H9 (cell line): Measurements from ENCODE around the gene PRKAG3. TPM values are rescaled to one million over a fixed set of nuclear protein-coding genes. Genes with fewer than 3 reads are reported as not detected.

ENCODE experiments used
- DNase-seq: peaks from one replicate; pipeline ENCODE4 v3.0.0-alpha.2; 2017
- H2AFZ ChIP-seq: one replicate; pipeline ENCODE4 v1.6.1; 2013; ENCODE audit warnings: mild to moderate bottlenecking, low read length, control low read depth, moderate library complexity
- H2AK5ac ChIP-seq: 2 replicates; pipeline ENCODE4 v1.6.1; 2013; ENCODE audit warnings: low read length, control low read depth, mixed read lengths; ENCODE audit not compliant: insufficient read length
- H2BK120ac ChIP-seq: one replicate; pipeline ENCODE4 v1.6.1; 2013; ENCODE audit warnings: low read depth, mild to moderate bottlenecking, low read length, control low read depth, inconsistent platforms; ENCODE audit not compliant: poor library complexity, severe bottlenecking
- H2BK12ac ChIP-seq: 2 replicates; pipeline ENCODE4 v1.6.1; 2013; ENCODE audit warnings: low read length, control low read depth, mixed read lengths, low read depth; ENCODE audit not compliant: insufficient read length
- H2BK15ac ChIP-seq: 2 replicates; pipeline ENCODE4 v1.6.1; 2013; ENCODE audit warnings: low read depth, low read length, control low read depth
- H2BK20ac ChIP-seq: one replicate; pipeline ENCODE4 v1.6.1; 2013; ENCODE audit warnings: low read depth, mild to moderate bottlenecking, low read length, control low read depth, inconsistent platforms; ENCODE audit not compliant: poor library complexity, severe bottlenecking
- H2BK5ac ChIP-seq: 2 replicates; pipeline ENCODE4 v1.6.1; 2013; ENCODE audit warnings: low read length, control low read depth, mixed read lengths; ENCODE audit not compliant: insufficient read length
- H3K14ac ChIP-seq: 2 replicates; pipeline ENCODE4 v1.6.1; 2013; ENCODE audit warnings: low read length, control low read depth; ENCODE audit not compliant: insufficient read depth
- H3K18ac ChIP-seq: 2 replicates; pipeline ENCODE4 v1.6.1; 2013; ENCODE audit warnings: low read depth, mild to moderate bottlenecking, mixed read lengths, low read length, control low read depth; ENCODE audit not compliant: insufficient read length
- H3K23ac ChIP-seq: 2 replicates; pipeline ENCODE4 v1.6.1; 2013; ENCODE audit warnings: low read length, control low read depth, mixed read lengths, low read depth; ENCODE audit not compliant: insufficient read length
- H3K23me2 ChIP-seq: 2 replicates; pipeline ENCODE4 v1.6.1; 2013; ENCODE audit warnings: low read depth, mild to moderate bottlenecking, mixed read lengths, low read length, control low read depth; ENCODE audit not compliant: insufficient read length, poor library complexity, severe bottlenecking
- H3K27ac ChIP-seq: 2 replicates; pipeline ENCODE4 v1.5.1; 2013; ENCODE audit warnings: low read length, control low read depth, mixed read lengths, low read depth; ENCODE audit not compliant: insufficient read length
- H3K27me3 ChIP-seq: 2 replicates; pipeline ENCODE4 v1.6.1; 2013; ENCODE audit warnings: low read length, control low read depth, inconsistent platforms; ENCODE audit not compliant: insufficient read depth
- H3K4ac ChIP-seq: 2 replicates; pipeline ENCODE4 v1.6.1; 2013; ENCODE audit warnings: low read depth, mild to moderate bottlenecking, control low read depth, inconsistent platforms, low read length, moderate library complexity
- H3K4me1 ChIP-seq: 2 replicates; pipeline ENCODE4 v1.6.1; 2013; ENCODE audit warnings: low read length, control low read depth, inconsistent platforms; ENCODE audit not compliant: insufficient read depth
- H3K4me2 ChIP-seq: 2 replicates; pipeline ENCODE4 v1.6.1; 2013; ENCODE audit warnings: low read length, control low read depth, mixed read lengths; ENCODE audit not compliant: insufficient read length, insufficient read depth
- H3K56ac ChIP-seq: 2 replicates; pipeline ENCODE4 v1.6.1; 2013; ENCODE audit warnings: low read depth, mild to moderate bottlenecking, mixed read lengths, low read length, control low read depth; ENCODE audit not compliant: insufficient read length
- H3K79me1 ChIP-seq: 2 replicates; pipeline ENCODE4 v1.6.1; 2013; ENCODE audit warnings: low read depth, mild to moderate bottlenecking, moderate library complexity, low read length, control low read depth, inconsistent platforms; ENCODE audit not compliant: insufficient read depth, poor library complexity, severe bottlenecking
- H3K79me2 ChIP-seq: 2 replicates; pipeline ENCODE4 v1.6.1; 2013; ENCODE audit warnings: low read length, control low read depth, inconsistent platforms; ENCODE audit not compliant: insufficient read depth
- H3K9ac ChIP-seq: 2 replicates; pipeline ENCODE4 v1.6.1; 2013; ENCODE audit warnings: low read length, control low read depth, mixed read lengths; ENCODE audit not compliant: insufficient read length; ENCODE audit errors: extremely low read depth
- H3K9me3 ChIP-seq: one replicate; pipeline ENCODE4 v1.6.1; 2013; ENCODE audit warnings: low read depth, low read length, inconsistent platforms; ENCODE audit not compliant: control insufficient read depth
- H3T11ph ChIP-seq: one replicate; pipeline ENCODE4 v1.6.1; 2013; ENCODE audit warnings: mild to moderate bottlenecking, low read length, control low read depth, inconsistent platforms
- H4K20me1 ChIP-seq: one replicate; pipeline ENCODE4 v1.6.1; 2013; ENCODE audit not compliant: control insufficient read depth, insufficient read length, insufficient read depth
- H4K5ac ChIP-seq: 2 replicates; pipeline ENCODE4 v1.6.1; 2013; ENCODE audit warnings: low read depth, mild to moderate bottlenecking, mixed read lengths, low read length, control low read depth; ENCODE audit not compliant: insufficient read length
- H4K8ac ChIP-seq: replicated peaks from 2 replicates; pipeline ENCODE4 v1.6.1; 2013; ENCODE audit warnings: low read length, control low read depth, mixed read lengths, low read depth; ENCODE audit not compliant: insufficient read length
- H4K91ac ChIP-seq: 2 replicates; pipeline ENCODE4 v1.6.1; 2013; ENCODE audit warnings: low read depth, mild to moderate bottlenecking, moderate library complexity, mixed read lengths, low read length, control low read depth; ENCODE audit not compliant: insufficient read length
- H3K27ac Mint-ChIP-seq, 3 experiments: 2 replicates in 2 of 3; 3 replicates in 1 of 3; pipeline ENCODE4 v1.8.0; 2020 to 2021; ENCODE audit warnings: mixed read lengths in 3 of 3, mild to moderate bottlenecking in 1 of 3, moderate library complexity in 1 of 3
- H3K27me3 Mint-ChIP-seq: 2 replicates; pipeline ENCODE4 v1.8.0; 2021; ENCODE audit warnings: low read depth, mild to moderate bottlenecking, moderate library complexity, mixed read lengths
- H3K36me3 Mint-ChIP-seq, 3 experiments: 2 replicates in 2 of 3; 3 replicates in 1 of 3; pipeline ENCODE4 v1.8.0; 2020 to 2021; ENCODE audit warnings: low read depth in 3 of 3, mixed read lengths in 3 of 3; ENCODE audit not compliant: insufficient read depth in 1 of 3
- H3K4me1 Mint-ChIP-seq, 2 experiments: 2 replicates each; pipeline ENCODE4 v1.8.0; 2020; ENCODE audit warnings: mixed read lengths in 2 of 2
- H3K4me3 Mint-ChIP-seq, 2 experiments: 2 replicates in 1 of 2; 3 replicates in 1 of 2; pipeline ENCODE4 v1.8.0; 2020 to 2021; ENCODE audit warnings: mild to moderate bottlenecking in 2 of 2, mixed read lengths in 2 of 2, moderate library complexity in 1 of 2
- H3K9me3 Mint-ChIP-seq, 2 experiments: 2 replicates in 1 of 2; 3 replicates in 1 of 2; pipeline ENCODE4 v1.8.0; 2020; ENCODE audit warnings: mild to moderate bottlenecking in 2 of 2, mixed read lengths in 2 of 2, moderate library complexity in 1 of 2
- CTCF ChIP-seq: fragments of 200-600 bp; sonication (generic); conservative IDR thresholded peaks from 3 replicates; pipeline ENCODE4 v1.8.0; 2021; ENCODE audit warnings: antibody characterized with exemption, mild to moderate bottlenecking
- WGBS: extraction: QIAGEN DNeasy Blood & Tissue Kit; methylation state at CpG from one replicate; pipeline ENCODE4 v1.1.7; 2013; ENCODE audit warnings: missing lambda C conversion rate, low lambda C conversion rate, mixed read lengths; ENCODE audit not compliant: insufficient read length; ENCODE audit errors: extremely low coverage; 5-methylcytosine and 5-hydroxymethylcytosine counted together
- total RNA-seq: library from RNA; stranded (reverse); gene quantifications from 2 replicates; pipeline ENCODE4 v1.2.1, GENCODE V29; 2021

Gene PRKAG3
- total RNA-seq, 1 experiment from 2014 or later, result not detected

- peak overlapping the region; percentile 66 to 86 for H3K4me3 Mint-ChIP-seq
- H3K23ac ChIP-seq, result no peak overlapping the region
- no peak overlapping the region for H2BK15ac ChIP-seq
- no peak overlapping the region for H4K5ac ChIP-seq
- no peaks in the 10 kb centered on the region for H3K79me2 ChIP-seq
- H4K8ac ChIP-seq, result no peak overlapping the region
- H3K27ac ChIP-seq, result no peak overlapping the region
- H2BK12ac ChIP-seq, result no peak overlapping the region
- no peak overlapping the region for H3K18ac ChIP-seq
- no peak overlapping the region for H2BK20ac ChIP-seq
- H3K27me3 ChIP-seq, result peaks cover 4% of the 10 kb centered on the region; the same call in 1 of the 2 replicates
- H3K4me1 Mint-ChIP-seq, result peaks cover 11 to 20% of the 10 kb centered on the region in 2 experiments
- 0 out of 5 replicates have a peak, but pooled peaks cover 0 to under 1% of the 10 kb centered on the region in 2 experiments for H3K9me3 Mint-ChIP-seq
- peak overlapping the region; percentile 40 for H3K9ac ChIP-seq
- H3K27ac Mint-ChIP-seq, result no peak overlapping the region
- no peak overlapping the region for H2BK5ac ChIP-seq
- no peak overlapping the region for H4K91ac ChIP-seq
- peaks cover 0 to 5% (median 1%) of the 10 kb centered on the region in 3 experiments; a peak in 2 of 7 replicates for H3K36me3 Mint-ChIP-seq
- no peaks in the 10 kb centered on the region for H4K20me1 ChIP-seq
- H3K4ac ChIP-seq, result no peak overlapping the region
- H3K56ac ChIP-seq, result no peak overlapping the region
- no peak overlapping the region for H2BK120ac ChIP-seq
- no peak for TF ChIP-seq CTCF
- H3T11ph ChIP-seq, result no peak overlapping the region
- no CpG with 5 or more reads among the region's 6 CpGs for WGBS
- no peak overlapping the region; the same call in 1 of the 2 replicates for H3K14ac ChIP-seq
- no peaks in the 10 kb centered on the region for H3K9me3 ChIP-seq
- H3K79me1 ChIP-seq, result no peaks in the 10 kb centered on the region
- H3K27me3 Mint-ChIP-seq, result peaks cover 52% of the 10 kb centered on the region
- DNase-seq, result no peak
- peaks cover 14% of the 10 kb centered on the region for H3K23me2 ChIP-seq
- no peaks in the 10 kb centered on the region for H3K4me1 ChIP-seq
- H3K4me2 ChIP-seq, result peak overlapping the region; percentile 82
- H2AK5ac ChIP-seq, result no peak overlapping the region
- H2AFZ ChIP-seq, result no peak overlapping the region
Observed at GRCh38 chr2:218782528-218782844, 49.1 kb downstream of the PRKAG3 start.
